IMR-90 (cell line): ENCODE data around the gene RALGAPA2. TPM values are rescaled to one million over a fixed set of nuclear protein-coding genes. Genes with fewer than 3 reads are reported as not detected.

Experiments used
- ATAC-seq: fragments of 200-7000 bp; cut with Tn5 transposase; 2 replicates; pipeline ENCODE4 v1.9.1; 2020; ENCODE audit warnings: low read depth, mild to moderate bottlenecking, moderate library complexity
- BruUV-seq: library from RNA; stranded (reverse); fragments of 400-500 nt; replicated peaks from 2 replicates; lab custom pipeline; 2021; lab: Mats Ljungman, UMichigan
- CTCF ChIA-PET: fragments of 300-600 bp; formaldehyde crosslinking; extraction: SDS; loops from one replicate; lab custom pipeline; 2021; ENCODE audit warnings: antibody characterized with exemption; lab: Yijun Ruan, JAX
- POLR2A ChIA-PET: fragments of 300-600 bp; sonication (Branson Sonifier 250); formaldehyde crosslinking; loops from one replicate; lab custom pipeline; 2022; ENCODE audit warnings: antibody characterized with exemption; ENCODE audit not compliant: unreplicated experiment; lab: Charles Lee
- DNase-seq: peaks from one replicate; pipeline ENCODE4 v3.0.0; 2013
- H2AFZ ChIP-seq: replicated peaks from 2 replicates; pipeline ENCODE3; 2013; ENCODE audit warnings: low read length, mild to moderate bottlenecking; ENCODE audit not compliant: poor library complexity
- H2AK5ac ChIP-seq: 2 replicates; pipeline ENCODE4 v1.6.1; 2013; ENCODE audit warnings: low read depth, low read length, inconsistent platforms
- H2AK9ac ChIP-seq: replicated peaks from 2 replicates; pipeline ENCODE3; 2013; ENCODE audit warnings: mild to moderate bottlenecking, low read depth, low read length, moderate library complexity; ENCODE audit not compliant: poor library complexity
- H2BK120ac ChIP-seq: 2 replicates; pipeline ENCODE4 v1.6.1; 2013; ENCODE audit warnings: low read depth, low read length, inconsistent platforms
- H2BK15ac ChIP-seq: 3 replicates; pipeline ENCODE4 v1.6.1; 2013; ENCODE audit warnings: low read depth, low read length, inconsistent platforms
- H2BK20ac ChIP-seq: 2 replicates; pipeline ENCODE4 v1.6.1; 2013; ENCODE audit warnings: low read depth, mild to moderate bottlenecking, inconsistent platforms, low read length, moderate library complexity
- H2BK5ac ChIP-seq: 2 replicates; pipeline ENCODE4 v1.6.1; 2013; ENCODE audit warnings: mild to moderate bottlenecking, low read depth, low read length, inconsistent platforms; ENCODE audit not compliant: poor library complexity, severe bottlenecking
- H3K14ac ChIP-seq: replicated peaks from 2 replicates; pipeline ENCODE4 v1.6.1; 2013; ENCODE audit warnings: low read depth, low read length, inconsistent platforms
- H3K18ac ChIP-seq: 2 replicates; pipeline ENCODE4 v1.6.1; 2013; ENCODE audit warnings: low read depth, low read length, control low read depth
- H3K23ac ChIP-seq: 2 replicates; pipeline ENCODE4 v1.6.1; 2013; ENCODE audit warnings: low read depth, low read length, inconsistent platforms
- H3K27ac ChIP-seq: 2 replicates; pipeline ENCODE4 v1.5.1; 2013; ENCODE audit warnings: mild to moderate bottlenecking, control low read depth, low read length; ENCODE audit not compliant: insufficient read depth
- H3K27me3 ChIP-seq: 2 replicates; pipeline ENCODE4 v1.6.1; 2013; ENCODE audit warnings: low read length; ENCODE audit not compliant: control insufficient read depth, insufficient read depth
- H3K36me3 ChIP-seq: 2 replicates; pipeline ENCODE4 v1.6.1; 2013; ENCODE audit warnings: low read length, mixed read lengths; ENCODE audit not compliant: control insufficient read depth, insufficient read depth
- H3K4ac ChIP-seq: 2 replicates; pipeline ENCODE4 v1.6.1; 2013; ENCODE audit warnings: low read depth, low read length, inconsistent platforms
- H3K4me1 ChIP-seq: 2 replicates; pipeline ENCODE4 v1.6.1; 2013; ENCODE audit warnings: low read length, mixed read lengths; ENCODE audit not compliant: control insufficient read depth, insufficient read depth
- H3K4me2 ChIP-seq: 2 replicates; pipeline ENCODE4 v1.6.1; 2013; ENCODE audit warnings: low read depth, mild to moderate bottlenecking, control low read depth, low read length, moderate library complexity
- H3K4me3 ChIP-seq: 2 replicates; pipeline ENCODE4 v1.5.1; 2013; ENCODE audit warnings: low read depth, mild to moderate bottlenecking, control low read depth, low read length, moderate library complexity; ENCODE audit not compliant: insufficient read depth
- H3K56ac ChIP-seq: 2 replicates; pipeline ENCODE4 v1.6.1; 2013; ENCODE audit warnings: low read length, inconsistent platforms; ENCODE audit not compliant: insufficient read depth; ENCODE audit errors: extremely low read depth
- H3K79me1 ChIP-seq, 2 experiments: 2 replicates each; pipeline ENCODE4 v1.6.1; 2013; ENCODE audit warnings: low read length in 2 of 2, inconsistent platforms in 1 of 2, low read depth in 1 of 2
- H3K9ac ChIP-seq: 2 replicates; pipeline ENCODE4 v1.6.1; 2013; ENCODE audit warnings: low read depth, low read length, control low read depth
- H3K9me1 ChIP-seq: 2 replicates; pipeline ENCODE4 v1.6.1; 2013; ENCODE audit warnings: low read length, inconsistent platforms; ENCODE audit not compliant: insufficient read depth
- H3K9me3 ChIP-seq: 2 replicates; pipeline ENCODE4 v1.6.1; 2013; ENCODE audit warnings: low read length; ENCODE audit not compliant: control insufficient read depth, insufficient read depth
- H4K20me1 ChIP-seq: 2 replicates; pipeline ENCODE4 v1.6.1; 2013; ENCODE audit warnings: low read length, inconsistent platforms; ENCODE audit not compliant: insufficient read depth
- H4K5ac ChIP-seq: 2 replicates; pipeline ENCODE4 v1.6.1; 2013; ENCODE audit warnings: mild to moderate bottlenecking, low read depth, low read length, control low read depth
- H4K8ac ChIP-seq, 2 experiments: 2 replicates each; pipeline ENCODE4 v1.6.1; 2013; ENCODE audit warnings: low read depth in 2 of 2, low read length in 2 of 2, control low read depth in 1 of 2, inconsistent platforms in 1 of 2
- H4K91ac ChIP-seq: 2 replicates; pipeline ENCODE4 v1.6.1; 2013; ENCODE audit warnings: low read depth, low read length, inconsistent platforms; ENCODE audit not compliant: insufficient read depth
- BHLHE40 ChIP-seq: fragments of 150-350 bp; IDR thresholded peaks from 2 replicates; pipeline ENCODE4 v1.6.1; 2016; ENCODE audit warnings: mild to moderate bottlenecking, low read depth, low read length
- FOS ChIP-seq: fragments of 150-350 bp; IDR thresholded peaks from 2 replicates; pipeline ENCODE4 v1.6.1; 2016; ENCODE audit warnings: low read depth, low read length
- MXI1 ChIP-seq: IDR thresholded peaks from 2 replicates; pipeline ENCODE4 v1.6.1; 2012; ENCODE audit warnings: low read depth, mild to moderate bottlenecking, low read length, moderate library complexity, borderline replicate concordance
- NFE2L2 ChIP-seq: fragments of 150-350 bp; IDR thresholded peaks from 2 replicates; pipeline ENCODE4 v1.6.1; 2016; ENCODE audit warnings: low read depth, mild to moderate bottlenecking, low read length
- POLR2A ChIP-seq: IDR thresholded peaks from 2 replicates; pipeline ENCODE4 v1.6.1; 2012; ENCODE audit warnings: mild to moderate bottlenecking, low read depth, low read length
- RAD21 ChIP-seq: IDR thresholded peaks from 2 replicates; pipeline ENCODE4 v1.6.1; 2012; ENCODE audit warnings: low read length, improper control_type of control experiment
- USF2 ChIP-seq: fragments of 150-350 bp; IDR thresholded peaks from 2 replicates; pipeline ENCODE4 v1.6.1; 2017; ENCODE audit warnings: mild to moderate bottlenecking, antibody characterized with exemption, low read length, low read depth
- WGBS, 2 experiments: methylation state at CpG; one replicate each; pipeline versions ENCODE4 v1.1.5 to v1.1.7; 2013; ENCODE audit warnings: missing lambda C conversion rate in 2 of 2; ENCODE audit not compliant: insufficient read length in 1 of 2; ENCODE audit errors: extremely low coverage in 2 of 2; 5-methylcytosine and 5-hydroxymethylcytosine counted together
- dilution Hi-C: fragments of 300-500 bp; cut with HindIII; formaldehyde crosslinking; loops from one replicate; pipeline ENCODE4 v1.14.3; 2018; ENCODE audit warnings: low sequenced_read_pairs; ENCODE audit not compliant: unreplicated experiment
- in situ Hi-C: fragments of 300-500 bp; cut with MboI; formaldehyde crosslinking; loops from 3 replicates; pipeline ENCODE4 v1.14.3; 2019; ENCODE audit warnings: low sequenced_read_pairs, inconsistent platforms, mixed read lengths
- intact Hi-C: fragments of 100-400 bp; cut with micrococcal nuclease; formaldehyde crosslinking; loops from 2 replicates; pipeline ENCODE4 v1.10.0; 2022
- polyA plus RNA-seq, 3 experiments: library from polyadenylated mRNA; depleted of rRNA; stranded (reverse); fragments of >200 nt; gene quantifications; 2 replicates each; pipeline ENCODE4 v1.2.3, GENCODE V29; 2012; ENCODE audit warnings: low replicate concordance in 1 of 3
- total RNA-seq: library from RNA; depleted of rRNA; stranded (reverse); fragments of >200 nt; gene quantifications from 2 replicates; pipeline ENCODE4 v1.2.3, GENCODE V29; 2012
- TF ChIP-seq, protein P1 (sequence below): fragments of 150-350 bp; IDR thresholded peaks from 2 replicates; pipeline ENCODE4 v1.6.1; 2016; ENCODE audit warnings: low read depth, mild to moderate bottlenecking, low read length, moderate library complexity, borderline replicate concordance

Gene RALGAPA2
- total and polyA plus RNA-seq, 2 of the 4 experiments (the other 2 are of a cell fraction) = 1.3 to 3.9 TPM

DNA sequence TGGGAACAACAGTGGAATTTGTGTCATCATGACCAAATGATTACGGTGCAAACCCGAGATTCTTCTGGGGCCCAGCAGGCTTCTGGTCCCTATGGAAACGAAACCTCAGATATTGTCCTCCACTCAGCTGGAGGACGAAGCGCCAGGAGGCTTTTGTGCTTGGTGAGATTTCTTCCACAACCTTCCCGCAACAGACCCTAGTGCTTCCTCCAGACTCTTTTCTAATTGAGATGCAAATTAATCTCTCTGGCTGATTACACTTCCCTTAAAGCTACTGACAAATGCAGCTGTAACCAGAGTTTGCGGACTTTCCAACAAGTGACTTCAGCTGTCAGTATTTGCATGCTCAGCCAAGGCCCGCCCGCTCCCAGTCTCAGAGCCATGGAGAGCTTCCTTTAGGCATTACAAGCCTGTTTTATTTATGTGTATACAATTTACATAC lies 248.5 kb downstream of the RALGAPA2 start:
- Histone ChIP-seq H4K8ac (no peak overlapping the region), H3K4me2 (no peak overlapping the region), H3K56ac (no peak overlapping the region), H2AK5ac (no peak overlapping the region), H2AK9ac (no peak overlapping the region), H4K20me1 (no peaks in the 10 kb centered on the region), H3K9me3 (no peaks in the 10 kb centered on the region), H2BK5ac (no peak overlapping the region), H3K4me1 (peaks cover 8% of the 10 kb centered on the region), H4K91ac (no peak overlapping the region), H3K27me3 (no peaks in the 10 kb centered on the region), H3K79me1 (no peaks in the 10 kb centered on the region), H2BK20ac (no peak overlapping the region), H3K36me3 (no peaks in the 10 kb centered on the region), H3K27ac (no peak overlapping the region), H3K4me3 (no peak overlapping the region), H3K14ac (no peak overlapping the region), H3K18ac (no peak overlapping the region), H3K9ac (no peak overlapping the region), H3K23ac (no peak overlapping the region), H3K4ac (no peak overlapping the region), H2AFZ (no peak overlapping the region), H2BK120ac (no peak overlapping the region), H4K5ac (no peak overlapping the region), H2BK15ac (no peak overlapping the region), H3K9me1 (0 out of 2 replicates have a peak, but pooled peaks cover 5% of the 10 kb centered on the region)
- WGBS, 2 experiments = no CpG with 5 or more reads among the region's 9 CpGs
- dilution Hi-C loops = no loop called here
- ATAC-seq = no peak
- ChIA-PET POLR2A (no interaction called here), CTCF (interaction anchor here (1.2 kb wide), 1 partner anchor 11 kb away, joined by 3 read pairs; no protein-coding TSS in a partner anchor)
- no TSS peak for BruUV-seq
- TF ChIP-seq FOS (no peak), RAD21 (no peak), NFE2L2 (no peak), USF2 (no peak), POLR2A (no peak), MXI1 (no peak), BHLHE40 (no peak)
- TF ChIP-seq, protein P1, sequence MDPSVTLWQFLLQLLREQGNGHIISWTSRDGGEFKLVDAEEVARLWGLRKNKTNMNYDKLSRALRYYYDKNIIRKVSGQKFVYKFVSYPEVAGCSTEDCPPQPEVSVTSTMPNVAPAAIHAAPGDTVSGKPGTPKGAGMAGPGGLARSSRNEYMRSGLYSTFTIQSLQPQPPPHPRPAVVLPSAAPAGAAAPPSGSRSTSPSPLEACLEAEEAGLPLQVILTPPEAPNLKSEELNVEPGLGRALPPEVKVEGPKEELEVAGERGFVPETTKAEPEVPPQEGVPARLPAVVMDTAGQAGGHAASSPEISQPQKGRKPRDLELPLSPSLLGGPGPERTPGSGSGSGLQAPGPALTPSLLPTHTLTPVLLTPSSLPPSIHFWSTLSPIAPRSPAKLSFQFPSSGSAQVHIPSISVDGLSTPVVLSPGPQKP = no peak
- intact Hi-C loops = no loop called here
- DNase-seq = no peak
- in situ Hi-C loops = no loop called here
